K562 (cell line): ENCODE data around the gene TM9SF3. TPM values are rescaled to one million over a fixed set of nuclear protein-coding genes. Genes with fewer than 3 reads are reported as not detected.

ENCODE experiments used
- CAMTA2 ChIP-seq: fragments of 250-450 bp; sonication (Bioruptor Pico); conservative IDR thresholded peaks from 2 replicates; pipeline ENCODE4 v1.5.1; 2022
- CBFA2T3 ChIP-seq: fragments of 450-650 bp; IDR thresholded peaks from 2 replicates; pipeline ENCODE4 v1.6.1; 2017
- E2F8 ChIP-seq: fragments of 450-650 bp; IDR thresholded peaks from 2 replicates; pipeline ENCODE4 v1.7.1; 2018; ENCODE audit warnings: mild to moderate bottlenecking, low read depth; ENCODE audit not compliant: partially characterized antibody
- GTF2E2 ChIP-seq: fragments of 200-800 bp; sonication (Bioruptor generic); IDR thresholded peaks from 2 replicates; pipeline ENCODE4 v1.6.1; 2016; ENCODE audit warnings: missing genetic modification characterization, missing compliant biosample characterization
- ILF3 ChIP-seq: fragments of 450-650 bp; IDR thresholded peaks from 2 replicates; pipeline ENCODE4 v1.6.1; 2018; ENCODE audit warnings: antibody characterized with exemption, mild to moderate bottlenecking, moderate library complexity, borderline replicate concordance
- MCM7 ChIP-seq, 2 experiments: fragments of 450-650 bp; IDR thresholded peaks; 2 replicates each; pipeline ENCODE4 v1.6.1; 2016 to 2018
- NBN ChIP-seq: fragments of 450-650 bp; IDR thresholded peaks from 2 replicates; pipeline ENCODE4 v1.6.1; 2016; ENCODE audit warnings: low read depth, mild to moderate bottlenecking
- NCOA1 ChIP-seq: fragments of 450-650 bp; IDR thresholded peaks from 2 replicates; pipeline ENCODE4 v1.6.1; 2016; ENCODE audit warnings: low read depth
- POLR3A ChIP-seq: IDR thresholded peaks from 2 replicates; pipeline ENCODE4 v1.6.1; 2011; ENCODE audit warnings: borderline replicate concordance, mild to moderate bottlenecking, moderate library complexity; ENCODE audit not compliant: insufficient read length, insufficient read depth; ENCODE audit errors: extremely low read depth
- U2AF2 ChIP-seq: fragments of 200-400 bp; formaldehyde crosslinking; optimal IDR thresholded peaks from 2 replicates; pipeline ENCODE3; 2017; ENCODE audit warnings: low read depth, mild to moderate bottlenecking, low read length
- ZNF197 ChIP-seq: fragments of 200-800 bp; sonication (Bioruptor generic); IDR thresholded peaks from 2 replicates; pipeline ENCODE4 v1.6.1; 2016; ENCODE audit warnings: low read depth, missing genetic modification characterization, missing compliant biosample characterization
- ZNF407 ChIP-seq: fragments of 450-650 bp; IDR thresholded peaks from 2 replicates; pipeline ENCODE4 v1.6.1; 2016; ENCODE audit warnings: low read depth
- polyA plus RNA-seq, 8 experiments: library from polyadenylated mRNA; depleted of rRNA in 4 of 8; stranded (reverse) in 5 of 8; unstranded in 3 of 8; fragments of >200 nt; fragmentation: Nextera tagmentation in 2 of 8; fragmentation: Illumina TruSeq in 1 of 8; extraction: Ambion mirVana in 2 of 8; extraction: Trizol in 1 of 8; gene quantifications; 2 replicates each; pipeline versions ENCODE4 v1.2.1 to v1.2.3, GENCODE V29; 2011 to 2014; ENCODE audit warnings: inconsistent platforms in 1 of 8, missing spikeins in 1 of 8
- total RNA-seq, 7 experiments: library from RNA; depleted of rRNA in 6 of 7; stranded (reverse); fragments of >200 nt in 6 of 7; fragmentation: Illumina TruSeq in 2 of 7; extraction: Trizol in 2 of 7; gene quantifications; 2 replicates each; pipeline versions ENCODE4 v1.2.1 to v1.2.3, GENCODE V29; 2011 to 2021; ENCODE audit warnings: low replicate concordance in 1 of 7
- TF ChIP-seq, protein P1 (sequence below): fragments of 250-450 bp; sonication (Bioruptor Pico); IDR thresholded peaks from 2 replicates; pipeline ENCODE4 v1.5.1; 2021; ENCODE audit warnings: mild to moderate bottlenecking

Gene TM9SF3
- total and polyA plus RNA-seq, 9 of the 15 experiments (the other 6 are each of a cell fraction or from before 2014, with no cell fraction given): 16.1 to 63.1 (median 34.9) TPM

DNA sequence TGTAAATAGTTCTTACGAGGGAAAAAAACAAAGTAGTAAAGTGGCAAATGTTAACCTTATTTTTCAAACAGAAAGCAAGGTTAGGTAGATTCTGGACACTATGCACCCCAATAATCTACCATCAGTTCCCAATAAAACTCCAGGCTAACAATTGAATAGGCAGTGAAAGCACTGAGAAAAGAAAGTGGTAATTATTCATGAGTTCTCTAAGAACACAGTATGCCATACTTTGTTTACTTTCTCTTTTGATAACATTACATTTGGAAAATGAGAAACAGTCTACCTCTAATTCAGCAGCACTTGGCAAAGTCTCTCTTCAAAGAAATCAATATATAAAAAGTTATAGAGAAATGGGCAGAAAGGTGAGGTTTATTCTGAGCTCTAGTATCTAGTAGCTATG is 18.4 kb downstream of the TM9SF3 start (continued):
- TF ChIP-seq ZNF407 (no peak), POLR3A (no peak), MCM7 (IDR thresholded peaks at IDR 0.05) (no peak), NCOA1 (no peak), NBN (no peak), ZNF197 (no peak), CAMTA2 (CRISPR knock-in tag) (no peak), U2AF2 (no peak), ILF3 (no peak), CBFA2T3 (no peak), GTF2E2 (no peak), E2F8 (no peak)
- TF ChIP-seq, protein P1, sequence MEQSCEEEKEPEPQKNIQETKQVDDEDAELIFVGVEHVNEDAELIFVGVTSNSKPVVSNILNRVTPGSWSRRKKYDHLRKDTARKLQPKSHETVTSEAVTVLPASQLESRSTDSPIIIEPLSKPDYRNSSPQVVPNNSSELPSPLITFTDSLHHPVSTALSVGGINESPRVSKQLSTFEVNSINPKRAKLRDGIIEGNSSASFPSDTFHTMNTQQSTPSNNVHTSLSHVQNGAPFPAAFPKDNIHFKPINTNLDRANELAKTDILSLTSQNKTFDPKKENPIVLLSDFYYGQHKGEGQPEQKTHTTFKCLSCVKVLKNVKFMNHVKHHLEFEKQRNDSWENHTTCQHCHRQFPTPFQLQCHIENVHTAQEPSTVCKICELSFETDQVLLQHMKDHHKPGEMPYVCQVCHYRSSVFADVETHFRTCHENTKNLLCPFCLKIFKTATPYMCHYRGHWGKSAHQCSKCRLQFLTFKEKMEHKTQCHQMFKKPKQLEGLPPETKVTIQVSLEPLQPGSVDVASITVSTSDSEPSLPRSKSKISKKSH: no peak
